ENCODE results near the gene F11. TPM values are rescaled to one million over a fixed set of nuclear protein-coding genes. Genes with fewer than 3 reads are reported as not detected.
"Not testable (repeated sequence)": the region's sequence is repeated elsewhere in the genome, so short reads cannot be mapped to it uniquely, and the experiment has no call there.

The F11 gene
- total RNA-seq, 1 experiment from 2014 or later, result not detected

DNA sequence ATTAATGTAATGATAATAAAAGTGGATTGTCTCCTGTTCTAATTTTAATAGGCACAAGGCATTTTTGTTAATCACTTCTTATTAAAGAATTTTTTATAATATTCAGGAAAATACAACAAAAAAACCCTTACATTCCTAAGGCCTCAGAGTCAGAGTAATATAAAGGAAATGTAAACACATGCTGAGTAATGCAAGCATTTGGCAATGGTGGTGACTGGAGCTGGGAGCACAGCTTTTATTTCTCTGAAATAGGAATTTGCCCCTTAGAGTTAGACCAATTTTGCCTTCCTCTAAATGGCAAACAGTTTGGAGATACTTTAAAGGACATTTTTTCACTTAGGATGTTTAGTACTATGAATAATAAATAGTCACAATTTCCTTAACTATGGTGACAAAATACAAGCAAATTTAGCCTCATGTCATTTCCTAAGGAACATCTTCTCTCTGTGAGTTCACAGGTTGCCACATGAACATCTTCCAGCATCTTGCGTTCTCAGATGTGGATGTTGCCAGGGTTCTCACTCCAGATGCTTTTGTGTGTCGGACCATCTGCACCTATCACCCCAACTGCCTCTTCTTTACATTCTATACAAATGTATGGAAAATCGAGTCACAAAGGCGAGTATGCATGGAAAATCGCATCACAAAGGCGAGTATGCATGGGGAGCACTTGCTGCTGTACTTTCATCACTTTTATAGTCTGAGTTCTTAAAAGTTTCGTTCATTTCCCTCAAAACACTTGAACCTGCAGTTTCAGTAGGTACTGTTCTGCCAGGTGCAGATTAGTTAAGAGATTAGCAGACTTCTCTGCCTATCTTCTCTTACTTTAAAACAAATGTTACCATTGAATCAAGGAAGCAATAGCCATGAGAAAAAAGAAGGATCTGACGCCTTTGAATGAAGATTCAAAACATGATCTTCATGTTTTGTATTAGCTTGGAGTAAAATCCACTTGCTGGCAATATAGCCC, 15.9 kb upstream of the F11 start:
- no peak for DNase-seq (ENCODE audit: extremely low read depth, low read depth)

GRCh38 chr4:186250760-186251159, 15.2 kb upstream of the F11 start:
- DNase-seq (ENCODE audit: extremely low read depth, low read depth), result no peak

DNA sequence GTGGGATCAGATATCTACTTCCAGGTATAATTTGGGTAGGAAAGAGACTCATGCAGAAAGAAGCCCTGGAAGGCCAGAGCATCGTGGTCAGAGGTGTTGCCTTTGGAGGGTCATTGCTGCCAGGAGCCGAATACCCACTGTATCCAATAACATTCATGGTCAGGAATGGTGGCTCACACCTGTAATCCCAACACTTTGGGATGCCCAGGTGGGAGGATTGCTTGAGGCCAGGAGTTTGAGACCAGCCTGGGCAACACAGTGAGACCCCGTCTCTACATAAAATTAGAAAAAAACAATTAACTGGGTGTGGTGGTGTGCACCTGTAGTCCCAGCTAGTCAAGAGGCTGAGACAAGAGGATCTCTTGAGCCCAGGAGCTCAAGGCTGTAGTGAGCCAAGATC, 10.9 kb upstream of the F11 start:
- DNase-seq (ENCODE audit: extremely low read depth, low read depth), result no peak

GRCh38 chr4:186258216-186258811, 7.7 kb upstream of the F11 start:
- DNase-seq (ENCODE audit: extremely low read depth, low read depth), result no peak

DNA sequence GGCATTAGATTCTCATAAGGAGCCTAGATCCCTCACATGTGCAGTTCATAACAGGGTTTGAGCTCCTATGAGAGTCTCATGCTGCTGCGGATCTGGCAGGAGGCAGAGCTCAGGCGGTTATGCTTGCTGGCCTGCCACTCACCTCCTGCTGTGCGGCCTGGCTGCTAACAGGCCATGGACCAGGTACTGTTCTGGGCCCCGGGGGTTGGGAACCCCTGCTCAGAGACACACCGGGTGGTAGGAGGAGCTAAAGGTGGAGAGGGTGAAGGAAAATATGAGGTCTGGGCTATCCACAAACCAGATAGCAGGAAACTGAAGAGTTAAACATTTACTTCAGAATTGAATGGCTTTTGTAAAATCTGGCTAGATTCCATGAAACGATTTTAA, 5.9 kb upstream of the F11 start:
- no peak for DNase-seq (ENCODE audit: extremely low read depth, low read depth)

DNA sequence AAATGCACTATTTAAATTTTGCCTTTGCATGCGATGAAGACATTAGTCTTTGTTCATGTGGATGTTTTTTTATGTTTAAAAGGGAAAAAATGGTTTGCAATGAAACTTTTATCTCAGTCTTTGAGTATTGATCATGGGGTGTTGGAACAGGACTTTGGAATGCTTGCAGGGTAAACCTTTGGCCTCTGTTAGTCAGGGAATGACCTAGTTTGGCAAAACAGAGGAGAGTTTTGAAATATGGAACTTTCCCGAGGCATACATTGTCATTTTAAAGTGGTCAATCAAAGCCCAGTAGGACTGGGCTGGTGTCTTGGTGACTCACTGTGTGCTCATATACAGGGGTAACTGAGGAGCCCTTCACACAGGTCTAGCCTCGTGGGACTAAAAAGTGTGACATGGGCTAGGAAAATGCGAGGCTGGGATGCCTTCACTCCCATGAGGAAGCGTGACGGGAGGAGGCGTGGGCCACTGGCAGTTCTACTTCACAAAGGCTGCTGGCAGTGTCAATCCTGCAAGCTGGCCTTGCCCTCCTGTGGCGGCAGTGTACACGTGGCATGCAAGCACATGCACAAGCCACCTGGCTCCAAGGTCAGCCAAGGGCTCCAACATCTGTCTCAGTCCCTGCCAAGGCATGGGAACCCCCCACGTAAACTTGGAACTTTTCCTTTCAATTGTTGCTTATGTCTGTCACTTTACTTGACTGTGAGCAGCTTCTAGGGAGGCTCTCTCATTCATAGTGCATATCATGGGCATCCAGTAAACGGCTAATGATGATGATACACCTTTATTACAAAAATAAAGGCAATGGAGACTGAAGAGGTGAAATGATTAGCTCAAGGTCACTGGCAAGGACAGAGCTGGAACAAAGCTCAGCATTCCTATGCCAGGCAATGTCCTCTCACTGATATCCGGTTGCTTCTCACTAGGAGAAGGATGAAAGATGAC, 5.2 kb upstream of the F11 start:
- DNase-seq (ENCODE audit: extremely low read depth, low read depth), result no peak

- DNase-seq (ENCODE audit: extremely low read depth, low read depth), result no peak
Observed at GRCh38 chr4:186264660-186265059, 1.3 kb upstream of the F11 start.

- DNase-seq (ENCODE audit: extremely low read depth, low read depth), result not testable (repeated sequence)
Observed at GRCh38 chr4:186265250-186265649, 739 bp upstream of the F11 start.

- no peak for DNase-seq (ENCODE audit: extremely low read depth, low read depth)
Observed at GRCh38 chr4:186266729-186267456, 904 bp downstream of the F11 start.

DNA sequence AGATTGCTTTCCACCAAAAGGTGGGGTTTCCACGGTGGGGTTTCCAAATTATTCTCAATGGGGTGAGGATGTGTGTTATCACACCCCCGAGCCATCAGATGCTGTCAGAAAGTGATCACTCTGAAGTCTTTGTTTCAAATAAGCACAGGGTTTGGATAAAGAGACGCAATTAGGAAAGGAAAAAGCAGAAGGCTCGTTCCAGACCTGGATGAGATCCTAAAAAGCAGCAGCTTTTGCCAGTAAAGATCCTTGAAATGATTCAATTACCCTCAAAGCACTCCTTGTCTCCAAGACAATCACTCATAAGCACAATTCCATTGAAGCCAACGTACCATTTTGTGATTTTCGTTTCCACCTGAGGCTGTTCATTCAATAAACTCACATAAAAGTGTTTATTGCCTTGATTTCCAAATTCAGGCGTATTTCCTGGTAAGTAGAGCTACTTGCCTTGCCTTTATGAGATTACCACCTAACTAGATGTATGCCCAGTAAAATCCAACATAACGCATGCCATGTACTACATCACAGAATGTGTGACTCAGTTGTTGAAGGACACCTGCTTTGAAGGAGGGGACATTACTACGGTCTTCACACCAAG, 5.2 kb downstream of the F11 start:
- DNase-seq (ENCODE audit: extremely low read depth, low read depth), result no peak

DNA sequence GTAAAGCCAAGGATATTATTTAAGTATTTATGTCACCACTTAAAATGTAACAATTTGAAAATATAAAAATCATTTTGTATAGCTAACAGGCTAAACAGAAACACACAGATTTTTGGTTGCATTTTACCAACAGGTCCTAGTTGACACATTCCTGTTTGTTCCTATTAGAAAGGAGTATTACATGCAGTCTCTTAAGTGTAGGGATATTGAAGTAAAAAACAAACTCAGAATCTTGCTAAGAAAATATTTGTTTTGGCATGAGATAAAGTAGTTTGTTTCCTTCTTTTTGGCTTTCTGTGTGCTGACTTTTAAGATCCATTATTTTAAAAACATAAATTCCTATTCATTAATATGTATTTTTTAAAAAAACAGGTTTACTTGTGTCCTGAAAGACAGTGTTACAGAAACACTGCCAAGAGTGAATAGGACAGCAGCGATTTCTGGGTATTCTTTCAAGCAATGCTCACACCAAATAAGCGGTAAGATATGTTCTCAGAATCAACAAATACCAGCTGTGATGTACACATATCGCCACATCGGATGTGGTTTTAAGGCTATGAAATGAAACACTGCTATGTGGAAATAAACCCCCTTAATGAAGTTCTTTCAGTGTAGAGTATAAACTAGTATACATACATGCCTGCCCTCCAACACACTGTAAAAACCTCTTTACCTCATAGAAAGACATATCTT, 6.9 kb downstream of the F11 start:
- DNase-seq (ENCODE audit: extremely low read depth, low read depth), result no peak

DNA sequence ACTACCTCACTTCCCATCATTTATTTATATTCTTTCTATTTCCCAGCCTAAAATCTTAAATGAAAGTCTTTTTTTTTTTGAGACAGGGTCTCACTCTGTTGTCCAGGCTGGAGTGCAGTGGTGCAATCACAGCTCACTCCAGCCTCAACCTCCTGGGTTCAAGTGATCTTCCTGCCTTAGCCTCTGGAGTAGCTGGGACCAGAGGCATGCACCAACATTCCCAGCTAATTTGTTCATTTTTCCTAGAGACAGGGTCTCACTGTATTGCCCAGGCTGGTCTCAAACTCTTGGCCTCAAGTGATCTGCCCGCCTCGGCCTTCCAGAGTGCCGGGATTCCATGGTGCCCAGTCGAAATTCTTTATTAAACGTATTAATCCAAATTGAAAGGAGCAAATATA, 7.4 kb downstream of the F11 start:
- not testable (repeated sequence) for DNase-seq (ENCODE audit: extremely low read depth, low read depth)

GRCh38 chr4:186283311-186283710, 17.3 kb downstream of the F11 start:
- DNase-seq (ENCODE audit: extremely low read depth, low read depth), result no peak

- no peak for DNase-seq (ENCODE audit: extremely low read depth, low read depth)
Observed at GRCh38 chr4:186285147-186285546, 19.2 kb downstream of the F11 start.

- no peak for DNase-seq (ENCODE audit: extremely low read depth, low read depth)
Observed at GRCh38 chr4:186286581-186286980, 20.6 kb downstream of the F11 start.

GRCh38 chr4:186291256-186291890, 25.4 kb downstream of the F11 start:
- no peak for DNase-seq (ENCODE audit: extremely low read depth, low read depth)

DNA sequence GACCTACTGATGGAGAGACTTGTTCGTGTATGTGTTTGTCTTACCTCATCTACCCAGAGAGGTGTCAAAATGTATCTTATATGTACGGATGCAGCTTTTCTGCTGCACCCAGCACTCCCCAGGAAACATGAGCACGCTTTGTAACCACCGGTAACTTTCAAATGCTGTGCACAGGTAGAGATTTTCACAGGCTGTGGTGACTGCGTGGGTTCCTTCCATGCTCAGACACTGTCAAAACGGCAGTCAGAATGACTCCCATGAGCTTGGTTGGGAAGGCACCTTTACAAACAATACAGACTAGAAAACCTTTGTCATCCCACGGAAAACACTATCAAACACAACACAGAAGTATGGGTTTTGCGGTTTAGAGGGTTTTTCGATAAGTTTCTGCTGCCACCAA, 28.2 kb downstream of the F11 start:
- DNase-seq (ENCODE audit: extremely low read depth, low read depth), result no peak

DNA sequence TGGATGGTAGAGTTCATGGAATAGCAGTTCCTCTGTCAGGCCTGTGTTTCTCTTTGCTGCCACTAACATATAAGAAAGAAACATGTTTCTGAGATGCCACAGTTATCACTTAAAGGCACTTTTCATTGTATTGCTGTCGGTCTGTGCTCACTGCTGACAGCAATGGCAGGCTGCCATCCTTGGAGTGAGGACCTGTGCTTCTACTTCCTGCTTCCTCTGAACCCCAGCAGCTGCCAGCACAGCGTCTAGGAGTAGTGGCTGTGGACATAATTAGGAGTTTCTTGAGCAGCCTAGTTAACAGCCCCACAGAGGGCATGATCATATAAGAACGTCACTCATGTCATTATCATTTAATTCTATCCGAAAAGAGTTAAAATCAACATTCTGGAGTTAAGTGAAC, 30.5 kb downstream of the F11 start:
- DNase-seq (ENCODE audit: extremely low read depth, low read depth), result no peak

All from NCI-H460 (cell line).